GM23338 (cell line): ENCODE measurements around the gene MRAS. TPM values are rescaled to one million over a fixed set of nuclear protein-coding genes. Genes with fewer than 3 reads are reported as not detected.

Experiments
- ATAC-seq: fragments of 200-7000 bp; cut with Tn5 transposase; 3 replicates; pipeline ENCODE4 v1.9.1; 2020
- DNase-seq: peaks from one replicate; pipeline ENCODE4 v3.0.0-alpha.2; 2015; ENCODE audit warnings: low spot score
- H2AFZ ChIP-seq: fragments of 200-600 bp; sonication (generic); 2 replicates; pipeline ENCODE4 v1.8.0; 2016; ENCODE audit warnings: antibody characterized with exemption, mild to moderate bottlenecking, moderate library complexity
- H3F3A ChIP-seq: fragments of 200-600 bp; sonication (generic); replicated peaks from 2 replicates; pipeline ENCODE4 v1.8.0; 2017; ENCODE audit warnings: antibody characterized with exemption, mixed run types, low read depth
- H3K27ac ChIP-seq: fragments of 200-600 bp; sonication (generic); 2 replicates; pipeline ENCODE4 v1.6.1; 2016; ENCODE audit warnings: low read depth
- H3K27me3 ChIP-seq: fragments of 200-600 bp; sonication (generic); 2 replicates; pipeline ENCODE4 v1.8.0; 2016; ENCODE audit warnings: mild to moderate bottlenecking, mixed run types, moderate library complexity; ENCODE audit not compliant: insufficient read depth
- H3K36me3 ChIP-seq: fragments of 200-600 bp; sonication (generic); 2 replicates; pipeline ENCODE4 v1.8.0; 2016; ENCODE audit warnings: mild to moderate bottlenecking; ENCODE audit not compliant: insufficient read depth
- H3K4me1 ChIP-seq: fragments of 200-600 bp; sonication (generic); 2 replicates; pipeline ENCODE4 v1.8.0; 2016; ENCODE audit warnings: mild to moderate bottlenecking, moderate library complexity; ENCODE audit not compliant: insufficient read depth
- H3K4me2 ChIP-seq: fragments of 200-600 bp; sonication (generic); 2 replicates; pipeline ENCODE4 v1.7.1; 2017; ENCODE audit warnings: mixed run types
- H3K4me3 ChIP-seq: fragments of 200-600 bp; sonication (generic); 2 replicates; pipeline ENCODE4 v1.6.1; 2016; ENCODE audit warnings: mixed run types
- H3K79me2 ChIP-seq: fragments of 200-600 bp; sonication (generic); replicated peaks from 2 replicates; pipeline ENCODE4 v1.8.0; 2017; ENCODE audit warnings: mild to moderate bottlenecking; ENCODE audit not compliant: insufficient read depth
- H3K9me2 ChIP-seq: fragments of 200-600 bp; sonication (generic); 2 replicates; pipeline ENCODE4 v1.8.0; 2017; ENCODE audit not compliant: insufficient read depth
- H4K20me1 ChIP-seq: fragments of 200-600 bp; sonication (generic); replicated peaks from 2 replicates; pipeline ENCODE4 v1.8.0; 2017; ENCODE audit warnings: mild to moderate bottlenecking; ENCODE audit not compliant: insufficient read depth
- H3K27ac Mint-ChIP-seq: 2 replicates; pipeline ENCODE4 v1.8.0; 2020; ENCODE audit warnings: inconsistent platforms, mild to moderate bottlenecking, moderate library complexity, mixed read lengths
- H3K27me3 Mint-ChIP-seq: 3 replicates; pipeline ENCODE4 v1.8.0; 2022; ENCODE audit warnings: low read depth, mild to moderate bottlenecking, moderate library complexity, mixed read lengths, inconsistent platforms; ENCODE audit not compliant: insufficient read depth, poor library complexity
- H3K36me3 Mint-ChIP-seq: 3 replicates; pipeline ENCODE4 v1.8.0; 2021; ENCODE audit warnings: low read depth, mild to moderate bottlenecking, inconsistent platforms, moderate library complexity, mixed read lengths
- H3K4me1 Mint-ChIP-seq: 3 replicates; pipeline ENCODE4 v1.8.0; 2020; ENCODE audit warnings: mild to moderate bottlenecking, inconsistent platforms, mixed read lengths
- H3K4me3 Mint-ChIP-seq: 3 replicates; pipeline ENCODE4 v1.8.0; 2021; ENCODE audit warnings: moderate library complexity, mild to moderate bottlenecking, inconsistent platforms, mixed read lengths
- H3K9me3 Mint-ChIP-seq: 3 replicates; pipeline ENCODE4 v1.8.0; 2020; ENCODE audit warnings: moderate library complexity, mild to moderate bottlenecking, inconsistent platforms, mixed read lengths
- CREB1 ChIP-seq: fragments of 250-450 bp; sonication (Bioruptor Pico); IDR thresholded peaks from 2 replicates; pipeline ENCODE4 v1.5.0; 2020; ENCODE audit warnings: low read depth, mild to moderate bottlenecking, moderate library complexity
- CTCF ChIP-seq, 2 experiments: fragments of 200-600 bp in 1 of 2; sonication (generic) in 1 of 2; conservative IDR thresholded peaks; 2 replicates each; pipeline versions ENCODE4 v1.5.1 to v1.6.1; 2016 to 2017; ENCODE audit warnings: antibody characterized with exemption in 2 of 2, low read depth in 2 of 2, mild to moderate bottlenecking in 2 of 2, moderate library complexity in 1 of 2
- ETS1 ChIP-seq: IDR thresholded peaks from 2 replicates; pipeline ENCODE4 v1.6.1; 2016; ENCODE audit warnings: antibody characterized with exemption
- EZH2 ChIP-seq: fragments of 200-600 bp; sonication (generic); IDR thresholded peaks from one replicate; pipeline ENCODE4 v1.8.0; 2017; ENCODE audit warnings: antibody characterized with exemption, mild to moderate bottlenecking, low read depth; ENCODE audit not compliant: unreplicated experiment
- EZH2phosphoT487 ChIP-seq: fragments of 200-600 bp; sonication (generic); IDR thresholded peaks from one replicate; pipeline ENCODE4 v1.8.1; 2018; ENCODE audit warnings: antibody characterized with exemption; ENCODE audit not compliant: unreplicated experiment
- JUNB ChIP-seq: IDR thresholded peaks from one replicate; pipeline ENCODE4 v1.6.1; 2016; ENCODE audit warnings: antibody characterized with exemption; ENCODE audit not compliant: unreplicated experiment
- NANOG ChIP-seq: IDR thresholded peaks from 2 replicates; pipeline ENCODE4 v1.6.1; 2016; ENCODE audit warnings: antibody characterized with exemption, borderline replicate concordance
- POLR2AphosphoS5 ChIP-seq: IDR thresholded peaks from 2 replicates; pipeline ENCODE4 v1.6.1; 2016; ENCODE audit warnings: antibody characterized with exemption, low read depth
- STAT1 ChIP-seq: IDR thresholded peaks from one replicate; pipeline ENCODE4 v1.6.1; 2016; ENCODE audit warnings: antibody characterized with exemption; ENCODE audit not compliant: unreplicated experiment
- ZNF114 ChIP-seq: fragments of 250-450 bp; sonication (Bioruptor Pico); IDR thresholded peaks from 2 replicates; pipeline ENCODE4 v1.5.0; 2020; ENCODE audit warnings: mild to moderate bottlenecking, moderate library complexity
- ZNF331 ChIP-seq: fragments of 250-450 bp; sonication (Bioruptor Pico); IDR thresholded peaks from 2 replicates; pipeline ENCODE4 v1.5.0; 2020; ENCODE audit warnings: low read depth, mild to moderate bottlenecking, moderate library complexity
- polyA plus RNA-seq: library from polyadenylated mRNA; unstranded; fragments of >200 nt; fragmentation: Nextera tagmentation; extraction: Ambion mirVana; gene quantifications from 2 replicates; pipeline ENCODE4 v1.2.1, GENCODE V29; 2016
- total RNA-seq: library from RNA; depleted of rRNA; stranded (reverse); fragments of >200 nt; shearing (Covaris generic); gene quantifications from 2 replicates; pipeline ENCODE4 v1.2.3, GENCODE V29; 2014
- TF ChIP-seq, protein P1 (sequence below): IDR thresholded peaks from one replicate; pipeline ENCODE4 v1.6.1; 2018; ENCODE audit warnings: antibody characterized with exemption; ENCODE audit not compliant: unreplicated experiment

MRAS gene
- total and polyA plus RNA-seq, 2 experiments from 2014 or later, result 9.1 to 10.2 TPM

GRCh38 chr3:138363322-138363721 is 14.9 kb downstream of the MRAS start (continued):
- no peak for TF ChIP-seq CTCF (conservative IDR thresholded peaks at IDR 0.05; ENCODE audit: low read depth in 2 of 2)

DNA sequence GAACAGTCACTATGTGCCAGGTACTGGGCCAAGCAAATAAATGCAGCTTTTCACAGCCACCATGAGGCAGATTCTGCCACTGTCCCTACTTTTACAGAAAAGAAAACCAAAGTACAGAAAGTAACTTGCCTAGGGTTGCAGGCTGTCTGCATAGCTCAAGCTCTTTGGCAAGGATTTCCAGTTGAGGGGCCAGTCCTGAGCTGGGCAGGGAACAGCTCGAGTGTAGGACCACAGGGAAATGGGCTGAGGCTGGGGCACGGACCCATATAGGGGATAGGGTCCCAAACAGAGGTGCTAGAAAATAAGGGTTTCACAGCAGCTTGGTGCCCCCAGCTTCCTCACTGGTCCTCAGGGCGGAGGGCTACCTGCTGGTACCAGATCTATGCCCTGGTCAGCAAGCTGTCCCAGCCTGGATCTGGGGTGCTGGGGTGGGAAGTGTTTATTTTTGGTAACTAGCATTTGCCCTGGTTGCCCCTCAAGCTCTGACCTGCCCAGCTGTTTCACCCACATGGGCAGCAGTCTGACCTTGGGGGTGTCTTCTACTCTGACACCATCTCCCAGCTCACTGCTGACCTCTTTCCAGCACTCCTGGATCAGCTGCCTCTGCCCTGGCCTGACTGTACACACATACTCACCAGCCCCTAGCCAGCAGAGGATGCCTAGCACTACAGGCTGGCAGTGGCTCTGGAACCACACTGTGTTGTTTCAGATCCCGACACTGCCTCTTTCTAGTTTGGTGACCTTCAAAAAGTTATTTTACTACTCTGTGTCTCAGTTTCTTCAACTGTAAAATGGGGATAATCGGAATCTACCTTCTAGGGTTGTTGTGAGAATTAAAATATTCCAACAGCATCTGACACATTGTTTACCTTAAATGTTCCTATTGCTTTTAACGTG is 16.2 kb downstream of the MRAS start:
- no peaks in the 10 kb centered on the region for H3K27me3 ChIP-seq
- no peak overlapping the region for H3K27ac Mint-ChIP-seq
- no peaks in the 10 kb centered on the region for H3K36me3 Mint-ChIP-seq
- no peak overlapping the region for H3K4me2 ChIP-seq
- ATAC-seq (no peak), DNase-seq (no peak)
- no peaks in the 10 kb centered on the region for H3K79me2 ChIP-seq
- H3K27ac ChIP-seq, result no peak overlapping the region
- H3K4me1 Mint-ChIP-seq, result no peaks in the 10 kb centered on the region; the same call in none of the 3 replicates
- peaks cover 4% of the 10 kb centered on the region; the same call in 1 of the 2 replicates for H3K4me1 ChIP-seq
- no peak overlapping the region for H3K4me3 Mint-ChIP-seq
- peaks cover 6% of the 10 kb centered on the region for H3K27me3 Mint-ChIP-seq
- no peaks in the 10 kb centered on the region for H3K36me3 ChIP-seq
- H3K9me2 ChIP-seq, result no peaks in the 10 kb centered on the region
- no peak overlapping the region for H2AFZ ChIP-seq
- H3K4me3 ChIP-seq, result no peak overlapping the region
- H4K20me1 ChIP-seq, result no peaks in the 10 kb centered on the region
- no peaks in the 10 kb centered on the region for H3K9me3 Mint-ChIP-seq
- H3F3A ChIP-seq, result no peaks in the 10 kb centered on the region
- TF ChIP-seq ZNF114 (CRISPR knock-in tag), result no peak
- no peak for TF ChIP-seq JUNB
- TF ChIP-seq CREB1 (CRISPR knock-in tag), result no peak
- no peak for TF ChIP-seq ZNF331
- TF ChIP-seq EZH2phosphoT487, result no peak
- TF ChIP-seq STAT1, result no peak
- TF ChIP-seq CTCF (conservative IDR thresholded peaks at IDR 0.05; ENCODE audit: low read depth in 2 of 2), result no peak
- TF ChIP-seq NANOG, result no peak
- no peak for TF ChIP-seq POLR2AphosphoS5
- no peak for TF ChIP-seq EZH2
- TF ChIP-seq, protein P1, sequence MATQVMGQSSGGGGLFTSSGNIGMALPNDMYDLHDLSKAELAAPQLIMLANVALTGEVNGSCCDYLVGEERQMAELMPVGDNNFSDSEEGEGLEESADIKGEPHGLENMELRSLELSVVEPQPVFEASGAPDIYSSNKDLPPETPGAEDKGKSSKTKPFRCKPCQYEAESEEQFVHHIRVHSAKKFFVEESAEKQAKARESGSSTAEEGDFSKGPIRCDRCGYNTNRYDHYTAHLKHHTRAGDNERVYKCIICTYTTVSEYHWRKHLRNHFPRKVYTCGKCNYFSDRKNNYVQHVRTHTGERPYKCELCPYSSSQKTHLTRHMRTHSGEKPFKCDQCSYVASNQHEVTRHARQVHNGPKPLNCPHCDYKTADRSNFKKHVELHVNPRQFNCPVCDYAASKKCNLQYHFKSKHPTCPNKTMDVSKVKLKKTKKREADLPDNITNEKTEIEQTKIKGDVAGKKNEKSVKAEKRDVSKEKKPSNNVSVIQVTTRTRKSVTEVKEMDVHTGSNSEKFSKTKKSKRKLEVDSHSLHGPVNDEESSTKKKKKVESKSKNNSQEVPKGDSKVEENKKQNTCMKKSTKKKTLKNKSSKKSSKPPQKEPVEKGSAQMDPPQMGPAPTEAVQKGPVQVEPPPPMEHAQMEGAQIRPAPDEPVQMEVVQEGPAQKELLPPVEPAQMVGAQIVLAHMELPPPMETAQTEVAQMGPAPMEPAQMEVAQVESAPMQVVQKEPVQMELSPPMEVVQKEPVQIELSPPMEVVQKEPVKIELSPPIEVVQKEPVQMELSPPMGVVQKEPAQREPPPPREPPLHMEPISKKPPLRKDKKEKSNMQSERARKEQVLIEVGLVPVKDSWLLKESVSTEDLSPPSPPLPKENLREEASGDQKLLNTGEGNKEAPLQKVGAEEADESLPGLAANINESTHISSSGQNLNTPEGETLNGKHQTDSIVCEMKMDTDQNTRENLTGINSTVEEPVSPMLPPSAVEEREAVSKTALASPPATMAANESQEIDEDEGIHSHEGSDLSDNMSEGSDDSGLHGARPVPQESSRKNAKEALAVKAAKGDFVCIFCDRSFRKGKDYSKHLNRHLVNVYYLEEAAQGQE, result no peak
- TF ChIP-seq ETS1, result no peak
